Lung (tissue), 12 donors: ENCODE data around the gene SCN2B. TPM values are rescaled to one million over a fixed set of nuclear protein-coding genes. Genes with fewer than 3 reads are reported as not detected.

Experiments
- ATAC-seq: fragments of 200-7000 bp; cut with Tn5 transposase; one replicate; pipeline ENCODE4 v1.9.1; 2020; ENCODE audit warnings: moderate number of reproducible peaks; ENCODE audit not compliant: insufficient read depth, low FRiP score
- DNase-seq, 3 donors: peaks; one replicate each; pipeline ENCODE4 v3.0.0-alpha.2; 2013 to 2017
- H3K27ac ChIP-seq, 2 donors: one replicate each; pipeline ENCODE4 v1.5.1; 2013; ENCODE audit warnings: mild to moderate bottlenecking in 2 of 2, moderate library complexity in 2 of 2, control low read depth in 1 of 2, inconsistent platforms in 1 of 2, low read depth in 1 of 2, low read length in 1 of 2
- H3K27me3 ChIP-seq, 3 donors: one replicate each; pipeline ENCODE4 v1.5.1; 2013; ENCODE audit warnings: low read length in 2 of 3; ENCODE audit not compliant: control insufficient read depth in 3 of 3, insufficient read depth in 3 of 3
- H3K36me3 ChIP-seq, 4 donors: one replicate each; pipeline ENCODE4 v1.5.1; 2013; ENCODE audit warnings: low read length in 4 of 4, mild to moderate bottlenecking in 1 of 4, moderate library complexity in 1 of 4; ENCODE audit not compliant: control insufficient read depth in 4 of 4, insufficient read depth in 4 of 4
- H3K4me1 ChIP-seq, 5 donors: one replicate each; pipeline ENCODE4 v1.5.1; 2013; ENCODE audit warnings: low read length in 5 of 5, mild to moderate bottlenecking in 2 of 5, moderate library complexity in 1 of 5; ENCODE audit not compliant: control insufficient read depth in 5 of 5, insufficient read depth in 5 of 5
- H3K4me3 ChIP-seq: one replicate; pipeline ENCODE4 v1.5.1; 2013; ENCODE audit warnings: mild to moderate bottlenecking, control low read depth, moderate library complexity
- H3K9ac ChIP-seq, 2 donors: one replicate each; pipeline ENCODE4 v1.5.1; 2013; ENCODE audit warnings: low read length in 2 of 2, control low read depth in 1 of 2; ENCODE audit not compliant: insufficient read depth in 1 of 2
- H3K9me3 ChIP-seq, 4 donors: one replicate each; pipeline ENCODE4 v1.5.1; 2013; ENCODE audit warnings: low read length in 3 of 4, mild to moderate bottlenecking in 1 of 4, moderate library complexity in 1 of 4; ENCODE audit not compliant: control insufficient read depth in 4 of 4, insufficient read depth in 3 of 4
- WGBS, 2 donors: extraction: QIAGEN DNeasy Blood & Tissue Kit; methylation state at CpG; one replicate each; pipeline ENCODE4 v1.1.7; 2013; 5-methylcytosine and 5-hydroxymethylcytosine counted together
- polyA plus RNA-seq, 2 donors: library from polyadenylated mRNA; stranded (reverse); fragments of 200-250 nt; gene quantifications; one replicate each; pipeline ENCODE4 v1.2.1, GENCODE V29; 2013
- total RNA-seq, 2 donors: library from RNA; depleted of rRNA in 1 of 2; stranded (reverse); fragments of >200 nt in 1 of 2; gene quantifications; one replicate each; pipeline ENCODE4 v1.2.1, GENCODE V29; 2014 to 2021
- TF ChIP-seq, protein P1 (sequence below): IDR thresholded peaks from 2 replicates; pipeline ENCODE4 v1.5.1; 2012; ENCODE audit warnings: mild to moderate bottlenecking; ENCODE audit errors: control extremely low read depth, extremely low read depth
- donor health status: control.
- donor health status: control.
- donor health status: Bipolar disorder and iron deficiency.
- donor health status: healthy.
- donor health status: DM: yes; HTN: yes; CAD: no.

Gene SCN2B
- total and polyA plus RNA-seq, 4 donors = 0.03 to 1.6 (median 0.62) TPM

- Histone ChIP-seq H3K27me3 (no peaks in the 10 kb centered on the region), H3K4me3 (no peak overlapping the region), H3K4me1 (no peaks in the 10 kb centered on the region), H3K9me3 (no peaks in the 10 kb centered on the region), H3K27ac (no peak overlapping the region), H3K36me3 (no peaks in the 10 kb centered on the region), H3K9ac (no peak overlapping the region)
- DNase-seq = no peak
- ATAC-seq = no peak
- WGBS, 2 donors = 85 to 87% methylated on average over 7 of the region's 7 CpGs
- TF ChIP-seq, protein P1, sequence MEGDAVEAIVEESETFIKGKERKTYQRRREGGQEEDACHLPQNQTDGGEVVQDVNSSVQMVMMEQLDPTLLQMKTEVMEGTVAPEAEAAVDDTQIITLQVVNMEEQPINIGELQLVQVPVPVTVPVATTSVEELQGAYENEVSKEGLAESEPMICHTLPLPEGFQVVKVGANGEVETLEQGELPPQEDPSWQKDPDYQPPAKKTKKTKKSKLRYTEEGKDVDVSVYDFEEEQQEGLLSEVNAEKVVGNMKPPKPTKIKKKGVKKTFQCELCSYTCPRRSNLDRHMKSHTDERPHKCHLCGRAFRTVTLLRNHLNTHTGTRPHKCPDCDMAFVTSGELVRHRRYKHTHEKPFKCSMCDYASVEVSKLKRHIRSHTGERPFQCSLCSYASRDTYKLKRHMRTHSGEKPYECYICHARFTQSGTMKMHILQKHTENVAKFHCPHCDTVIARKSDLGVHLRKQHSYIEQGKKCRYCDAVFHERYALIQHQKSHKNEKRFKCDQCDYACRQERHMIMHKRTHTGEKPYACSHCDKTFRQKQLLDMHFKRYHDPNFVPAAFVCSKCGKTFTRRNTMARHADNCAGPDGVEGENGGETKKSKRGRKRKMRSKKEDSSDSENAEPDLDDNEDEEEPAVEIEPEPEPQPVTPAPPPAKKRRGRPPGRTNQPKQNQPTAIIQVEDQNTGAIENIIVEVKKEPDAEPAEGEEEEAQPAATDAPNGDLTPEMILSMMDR = no peak
Measured at GRCh38 chr11:118126082-118126838, 50.2 kb downstream of the SCN2B start.

GRCh38 chr11:118124929-118125535 lies 51.4 kb downstream of the SCN2B start:
- H3K27me3 ChIP-seq = peaks cover 0 to 2% (median 0%) of the 10 kb centered on the region in 3 donors
- TF ChIP-seq, protein P1 = no peak
- no peaks in the 10 kb centered on the region for H3K4me1 ChIP-seq
- no peak overlapping the region for H3K9ac ChIP-seq
- H3K9me3 ChIP-seq = no peaks in the 10 kb centered on the region
- no peak overlapping the region for H3K4me3 ChIP-seq
- no peak overlapping the region for H3K27ac ChIP-seq
- ATAC-seq = no peak
- no peak for DNase-seq
- 74 to 83% methylated on average over 8 of the region's 8 CpGs for WGBS, 2 donors
- H3K36me3 ChIP-seq = no peaks in the 10 kb centered on the region

DNA sequence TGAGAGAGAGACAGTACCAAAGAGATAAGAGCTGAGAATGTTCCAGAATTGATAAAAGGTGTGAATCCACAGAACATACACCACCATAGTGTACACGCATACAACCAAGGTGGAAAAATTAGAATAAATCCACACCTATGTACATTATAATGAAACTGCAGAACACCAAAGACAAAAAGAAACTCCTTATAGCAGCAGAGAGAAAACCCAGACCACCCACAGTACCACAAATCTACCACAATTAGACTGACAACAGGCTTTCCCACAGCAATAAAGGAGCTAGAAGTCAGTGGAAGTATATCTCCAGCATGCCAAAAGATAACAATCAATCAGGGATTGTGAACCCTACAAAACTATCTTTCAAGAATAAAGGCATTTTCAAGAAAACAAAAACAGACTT lies 55.6 kb downstream of the SCN2B start:
- Histone ChIP-seq H3K27me3 (peaks cover 0 to 2% (median 2%) of the 10 kb centered on the region in 3 donors), H3K4me1 (no peaks in the 10 kb centered on the region), H3K9me3 (no peaks in the 10 kb centered on the region), H3K9ac (no peak overlapping the region), H3K27ac (no peak overlapping the region), H3K36me3 (no peaks in the 10 kb centered on the region), H3K4me3 (no peak overlapping the region)
- no peak for ATAC-seq
- DNase-seq = no peak
- WGBS, 2 donors = 93 to 100% methylated on average over 1 of the region's 1 CpG
- TF ChIP-seq, protein P1 = no peak
